HuH-7.5 (cell line): Measurements from ENCODE around the gene FGR.
"Not testable (repeated sequence)": the region's sequence is repeated elsewhere in the genome, so short reads cannot be mapped to it uniquely, and the experiment has no call there.

ENCODE experiments used
- DNase-seq: peaks from one replicate; pipeline ENCODE4 v3.0.0; 2011; ENCODE audit warnings: low spot score

The FGR gene

DNA sequence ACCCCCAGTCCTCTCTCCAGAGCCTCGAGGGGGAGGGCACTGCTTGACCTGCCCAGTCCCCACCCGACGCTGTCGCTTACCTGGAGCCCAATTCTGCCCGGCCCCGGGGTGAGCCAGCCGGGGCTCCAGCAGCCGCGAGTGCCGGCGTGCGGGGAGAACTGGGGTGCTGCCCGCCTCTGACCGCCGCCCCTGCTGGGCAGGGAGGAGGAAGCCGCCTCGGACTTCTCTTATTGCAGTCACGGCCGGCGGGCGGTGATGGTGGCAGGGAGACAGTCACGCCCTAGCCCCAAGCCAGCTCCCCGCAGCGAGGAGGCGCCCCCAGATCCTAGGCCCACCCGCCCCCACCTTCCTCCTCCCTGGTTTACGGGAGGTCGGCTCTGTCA, at the start of gene FGR:
Gene FGR (minus strand): TSS at position 201 of the 383 bp plus-strand sequence. CDS start 11,269 bp downstream, outside the sequence.
- DNase-seq: no peak

DNA sequence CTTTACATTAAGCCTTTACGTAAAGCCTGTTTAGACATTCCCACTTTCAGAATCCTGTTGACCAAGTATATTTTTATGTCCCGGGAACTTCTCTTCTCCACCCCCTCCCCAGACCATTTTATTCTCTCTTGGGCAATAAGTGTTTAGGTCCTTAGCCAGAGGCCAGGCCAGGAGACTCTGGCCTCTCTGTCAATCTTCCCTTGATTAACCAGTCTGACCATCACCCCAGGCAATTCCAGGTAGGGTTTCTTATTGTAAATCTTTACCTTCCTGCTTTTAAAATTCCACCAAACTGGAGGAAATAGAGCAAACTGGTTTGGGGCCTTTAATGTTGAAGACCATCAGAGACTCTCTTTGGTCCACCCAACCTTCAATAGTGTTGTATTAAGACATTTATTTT, 49.2 kb upstream of the FGR start:
- no peak for DNase-seq

DNA sequence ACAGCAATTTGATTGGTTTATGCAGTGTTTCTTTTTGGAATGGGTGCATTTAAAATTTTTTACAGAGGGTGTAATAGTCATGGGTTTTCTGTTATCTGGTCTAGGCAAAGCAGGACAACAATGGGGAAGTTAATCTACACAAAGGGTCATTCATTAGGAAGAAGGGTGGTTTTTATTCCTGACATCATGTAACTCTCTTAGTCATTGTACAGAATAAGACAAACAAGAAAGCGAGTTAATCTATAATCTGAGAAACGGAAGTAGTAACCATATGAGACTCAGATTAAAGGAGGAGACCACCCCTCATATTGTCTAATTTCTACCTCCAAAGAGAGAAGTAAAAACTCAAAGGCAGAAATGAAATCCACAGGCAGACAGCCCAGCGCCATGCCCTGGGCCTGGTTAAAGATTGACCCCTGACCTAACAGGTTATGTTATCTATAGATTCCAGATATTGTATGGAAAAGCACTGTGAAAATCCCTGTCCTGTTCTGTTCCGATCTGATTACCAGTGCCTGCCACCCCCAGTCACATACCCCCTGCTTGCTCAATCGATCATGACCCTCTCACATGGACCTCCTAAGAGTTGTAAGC, 47.5 kb upstream of the FGR start:
- no peak for DNase-seq

DNA sequence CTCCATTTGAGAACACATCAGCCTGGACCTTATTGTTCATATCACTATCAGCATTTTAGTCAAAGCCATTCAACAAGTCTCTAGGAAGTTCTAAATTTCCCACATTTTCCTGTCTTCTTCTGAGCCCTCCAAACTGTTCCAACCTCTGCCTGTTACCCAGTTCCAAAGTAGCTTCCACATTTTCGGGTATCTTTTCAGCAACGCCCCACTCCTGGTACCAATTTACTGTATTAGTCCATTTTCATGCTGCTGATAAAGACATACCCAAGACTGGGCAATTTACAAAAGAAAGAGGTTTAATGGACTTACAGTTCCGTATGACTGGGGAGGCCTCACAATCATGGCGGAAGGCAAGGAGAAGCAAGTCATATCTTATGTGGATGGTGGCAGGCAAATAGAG, 46.6 kb upstream of the FGR start:
- not testable (repeated sequence) for DNase-seq

DNA sequence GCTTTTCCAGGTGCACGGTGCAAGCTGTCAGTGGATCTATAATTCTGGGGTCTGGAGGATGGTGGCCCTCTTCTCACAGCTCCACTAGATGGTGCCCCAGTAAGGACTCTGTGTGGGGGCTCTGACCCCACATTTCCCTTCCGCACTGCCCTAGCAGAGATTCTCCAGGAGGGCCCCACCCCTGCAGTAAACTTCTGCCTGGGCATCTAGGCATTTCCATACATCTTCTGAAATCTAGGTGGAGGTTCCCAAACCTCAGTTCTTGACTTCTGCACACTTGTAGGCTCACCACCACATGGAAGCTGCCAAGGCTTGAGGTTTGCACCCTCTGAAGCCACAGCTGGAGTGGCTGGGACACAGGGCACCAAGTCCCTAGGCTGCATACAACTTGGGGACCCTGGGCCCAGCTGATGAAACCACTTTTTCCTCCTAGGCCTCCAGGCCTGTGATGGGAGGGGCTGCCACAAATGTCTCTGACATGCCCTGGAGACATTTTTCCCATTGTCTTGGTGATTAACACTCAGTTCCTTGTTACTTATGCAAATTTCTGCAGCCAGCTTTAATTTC, 45.3 kb upstream of the FGR start:
- DNase-seq: not testable (repeated sequence)

DNA sequence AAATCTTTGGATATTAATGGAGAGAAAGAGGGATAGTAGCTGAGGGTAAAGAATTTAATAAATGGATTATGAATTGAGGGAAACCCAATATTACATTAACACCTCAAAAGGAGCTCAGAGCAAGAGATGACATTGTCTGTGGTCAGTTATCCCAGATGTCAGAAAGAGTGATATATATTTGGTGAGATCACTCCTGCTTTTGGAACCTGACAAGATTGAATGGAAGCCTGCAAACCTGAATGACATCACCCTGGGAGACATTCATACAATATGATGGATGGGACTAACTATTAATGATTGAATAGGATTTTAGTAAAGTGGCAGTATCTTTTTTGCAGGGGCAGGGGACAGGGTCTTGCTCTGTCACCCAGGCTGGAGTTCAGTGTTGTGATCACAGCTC, 43.8 kb upstream of the FGR start:
- no peak for DNase-seq

DNA sequence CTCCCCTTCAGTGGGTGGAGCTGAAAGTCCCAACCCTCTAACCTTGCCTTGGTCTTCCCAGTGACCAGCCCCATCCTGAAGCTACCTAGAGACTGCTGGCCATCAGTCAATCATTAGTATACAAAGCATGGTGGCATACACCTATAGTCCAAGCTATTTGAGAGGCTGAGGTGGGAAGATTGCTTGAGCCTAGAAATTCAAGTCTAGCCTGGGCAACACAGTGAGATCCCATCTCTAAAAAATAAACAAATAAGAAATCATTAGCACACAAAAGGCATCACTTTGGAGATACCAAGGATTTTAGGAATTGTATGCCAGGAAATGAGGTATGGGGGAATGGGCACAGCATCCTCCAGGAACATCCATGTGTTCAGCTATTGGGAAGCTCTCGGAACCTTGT, 41.4 kb upstream of the FGR start:
- no peak for DNase-seq

DNA sequence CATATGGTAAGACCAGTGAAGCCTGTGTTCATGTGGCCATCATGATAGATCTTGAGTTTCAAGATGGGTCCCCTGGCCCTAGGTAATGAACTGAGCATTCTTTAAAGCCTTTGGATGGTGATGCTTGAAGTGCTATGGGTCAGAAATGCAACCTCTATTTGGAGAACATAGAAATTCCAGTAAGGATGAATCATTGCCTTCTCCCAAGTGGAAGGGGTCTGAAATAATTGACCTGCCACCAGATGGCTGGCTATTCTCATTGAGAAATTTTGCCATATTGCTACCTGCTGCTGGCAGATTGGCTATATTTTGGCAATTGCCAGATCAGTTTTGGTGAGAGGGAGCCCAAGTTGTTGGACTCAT, 37.7 kb upstream of the FGR start:
- no peak for DNase-seq

DNA sequence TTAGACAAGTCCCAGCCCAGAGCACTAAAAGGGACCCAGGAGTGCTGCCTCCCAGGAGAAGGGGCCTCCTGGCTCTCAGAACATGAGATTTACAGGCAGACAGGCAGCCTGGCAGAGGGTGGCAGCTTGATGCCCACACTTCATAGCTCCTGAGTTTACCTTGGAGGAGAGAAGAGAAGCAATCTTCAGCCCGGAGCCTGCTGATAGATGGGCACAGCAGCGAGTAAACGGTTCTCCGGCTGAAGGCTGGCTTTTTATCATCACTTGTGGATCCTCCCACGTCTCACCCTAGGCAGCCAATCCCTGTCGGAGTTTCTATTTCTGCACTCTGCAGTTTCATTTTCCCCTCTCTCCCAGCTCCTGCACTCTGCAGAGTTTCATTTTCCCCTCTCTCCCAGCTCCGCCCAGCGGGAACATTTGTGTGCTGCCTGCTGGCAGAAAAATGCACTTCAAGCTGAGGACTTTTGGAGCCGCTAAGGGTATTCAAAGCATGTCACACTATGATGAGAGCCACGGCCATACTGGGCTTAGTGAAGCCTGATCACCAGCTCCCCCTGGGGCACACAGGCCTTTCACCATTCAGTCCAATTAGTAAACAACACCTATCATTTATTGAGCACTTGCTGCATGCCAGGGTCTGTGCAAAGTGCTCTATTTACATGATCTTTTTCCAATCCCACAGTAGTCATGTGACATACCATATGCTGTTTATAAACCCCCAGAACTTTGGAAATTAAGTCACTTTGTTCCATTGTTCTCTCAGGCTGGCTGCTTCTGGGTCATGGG, 37.2 kb upstream of the FGR start, which contains the start of gene IFI6:
Gene IFI6 (minus strand): TSS at position 229 of the 786 bp plus-strand sequence. CDS start 2,878 bp downstream, outside the sequence.
- DNase-seq: peak; percentile 84

DNA sequence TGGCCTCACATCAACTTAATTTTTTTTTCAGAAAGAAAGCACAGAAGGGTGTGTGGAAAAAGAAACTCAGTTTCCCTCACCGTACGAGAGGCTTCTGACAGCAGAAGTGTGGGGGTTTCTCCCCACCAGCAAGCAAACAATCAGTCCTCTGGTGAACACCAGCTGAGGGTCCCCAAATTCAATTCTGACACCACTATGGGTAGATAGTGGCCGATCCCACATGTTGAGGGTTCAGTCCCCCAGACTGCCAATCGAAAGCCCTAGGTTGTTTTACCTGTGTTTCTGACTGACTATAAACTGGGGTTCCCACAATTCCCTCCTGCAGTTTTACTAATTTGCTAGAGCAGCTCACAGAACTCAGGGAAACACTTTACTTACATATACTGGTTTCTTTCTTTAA, 34.9 kb upstream of the FGR start:
- DNase-seq: no peak

DNA sequence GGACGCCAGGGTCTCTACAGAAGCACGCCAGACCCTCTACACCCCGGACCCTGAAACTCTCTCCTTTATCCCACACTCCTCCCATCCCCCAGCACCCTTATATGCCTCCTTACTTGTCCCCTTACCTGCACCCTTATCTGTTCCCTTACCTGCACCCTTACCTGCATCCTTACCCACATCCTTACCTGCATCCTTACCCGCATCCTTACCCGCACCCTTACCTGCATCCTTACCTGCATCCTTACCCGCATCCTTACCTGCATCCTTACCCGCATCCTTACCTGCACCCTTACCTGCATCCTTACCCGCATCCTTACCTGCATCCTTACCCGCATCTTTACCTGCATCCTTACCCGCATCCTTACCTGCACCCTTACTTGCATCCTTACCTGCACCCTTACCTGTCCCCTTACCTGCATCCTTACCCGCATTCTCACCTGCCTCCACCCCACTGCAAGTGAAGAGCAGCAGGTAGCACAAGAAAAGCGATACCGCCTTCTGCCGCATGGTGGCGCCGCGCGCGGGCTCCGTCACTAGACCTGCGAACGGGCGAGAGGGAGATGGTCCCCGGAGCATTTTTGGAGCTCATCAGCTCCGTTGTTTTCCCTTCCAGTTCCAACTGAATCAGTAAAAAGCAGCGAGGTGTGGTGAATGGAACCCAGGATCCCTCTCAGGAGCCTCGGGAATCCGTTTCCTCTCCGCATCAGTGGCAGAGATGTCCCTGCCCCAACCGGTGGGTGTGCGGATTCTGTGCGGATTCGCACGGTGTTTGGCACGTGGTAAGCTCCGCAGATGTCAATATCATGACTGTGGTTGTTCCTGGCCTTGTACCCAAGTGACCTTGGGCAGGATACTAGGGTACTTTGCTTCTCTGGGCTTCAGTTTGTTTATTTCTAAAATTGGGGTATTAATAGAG, 34.1 kb upstream of the FGR start:
- peak; percentile 85 for DNase-seq

DNA sequence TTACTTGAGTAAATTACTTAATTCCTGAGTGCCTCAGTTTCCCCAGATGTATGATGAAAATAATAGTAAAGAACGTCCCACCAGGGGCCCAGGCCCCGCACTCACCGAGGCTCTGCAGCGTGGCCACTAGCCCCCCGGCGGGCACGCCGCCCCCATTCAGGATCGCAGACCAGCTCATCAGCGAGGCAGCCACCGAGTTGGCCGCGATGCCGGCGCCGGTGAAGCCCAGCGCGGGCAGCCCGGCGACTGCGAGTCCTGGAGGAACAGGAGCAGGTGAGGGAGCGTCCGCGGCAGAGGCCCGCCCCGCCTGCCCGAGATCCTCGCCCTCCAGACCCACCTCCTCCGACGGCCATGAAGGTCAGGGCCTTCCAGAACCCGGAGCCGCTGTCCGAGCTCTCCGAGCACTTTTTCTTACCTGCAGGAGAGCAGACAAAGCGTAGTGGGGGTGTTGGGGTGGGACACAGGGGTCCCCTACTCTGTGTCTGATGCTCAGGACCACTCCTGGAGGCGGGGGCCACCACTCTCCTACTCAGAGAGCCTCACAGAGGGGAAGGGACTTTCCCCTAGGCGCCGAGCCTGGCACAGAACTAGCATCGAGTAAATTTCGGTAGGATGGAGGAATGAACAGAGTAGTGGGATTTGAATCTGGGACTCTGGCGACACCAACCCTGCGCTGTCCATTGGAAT, 33.3 kb upstream of the FGR start:
- no peak for DNase-seq

DNA sequence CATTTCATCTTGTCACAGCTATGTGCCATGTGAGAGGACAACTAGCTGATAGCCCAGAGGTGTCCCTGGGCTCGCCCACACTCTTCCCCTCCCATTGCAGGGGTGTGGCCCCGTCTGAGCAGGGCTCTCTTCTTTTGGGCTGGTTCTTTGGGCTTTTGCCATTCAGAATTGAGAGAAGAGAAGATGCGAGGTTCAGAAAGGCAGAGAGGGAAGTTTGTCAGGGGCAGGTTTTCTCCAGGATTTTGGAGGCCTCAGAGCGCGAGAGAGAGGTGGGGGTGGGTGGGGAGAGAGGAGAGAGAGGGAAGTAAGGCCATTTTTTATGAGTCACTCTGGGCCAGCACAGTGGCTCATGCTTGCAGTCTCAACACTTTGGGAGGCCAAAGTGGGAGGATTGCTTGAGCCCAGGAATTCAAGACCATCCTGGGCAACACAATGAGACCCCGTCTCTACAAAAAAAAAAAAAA, 31.8 kb upstream of the FGR start:
- no peak for DNase-seq

DNA sequence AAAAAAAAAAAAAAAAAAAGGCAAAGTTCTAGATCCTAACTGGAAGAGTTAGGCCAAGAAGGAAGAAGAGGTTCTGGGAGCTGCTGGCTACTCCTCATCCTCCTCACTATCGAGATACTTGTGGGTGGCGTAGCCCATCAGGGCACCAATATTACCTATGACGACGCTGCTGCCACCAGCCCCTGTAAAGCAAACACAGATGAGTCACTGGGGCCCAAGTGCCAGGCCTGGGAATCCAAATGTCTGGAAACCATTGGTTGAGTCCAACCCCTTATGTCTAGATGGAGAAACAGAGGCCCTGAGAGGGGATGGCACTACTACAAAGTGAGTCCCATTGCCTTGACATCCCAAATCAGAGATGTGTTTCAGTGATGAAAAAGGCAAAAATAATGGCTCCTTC, 31.3 kb upstream of the FGR start:
- no peak for DNase-seq

DNA sequence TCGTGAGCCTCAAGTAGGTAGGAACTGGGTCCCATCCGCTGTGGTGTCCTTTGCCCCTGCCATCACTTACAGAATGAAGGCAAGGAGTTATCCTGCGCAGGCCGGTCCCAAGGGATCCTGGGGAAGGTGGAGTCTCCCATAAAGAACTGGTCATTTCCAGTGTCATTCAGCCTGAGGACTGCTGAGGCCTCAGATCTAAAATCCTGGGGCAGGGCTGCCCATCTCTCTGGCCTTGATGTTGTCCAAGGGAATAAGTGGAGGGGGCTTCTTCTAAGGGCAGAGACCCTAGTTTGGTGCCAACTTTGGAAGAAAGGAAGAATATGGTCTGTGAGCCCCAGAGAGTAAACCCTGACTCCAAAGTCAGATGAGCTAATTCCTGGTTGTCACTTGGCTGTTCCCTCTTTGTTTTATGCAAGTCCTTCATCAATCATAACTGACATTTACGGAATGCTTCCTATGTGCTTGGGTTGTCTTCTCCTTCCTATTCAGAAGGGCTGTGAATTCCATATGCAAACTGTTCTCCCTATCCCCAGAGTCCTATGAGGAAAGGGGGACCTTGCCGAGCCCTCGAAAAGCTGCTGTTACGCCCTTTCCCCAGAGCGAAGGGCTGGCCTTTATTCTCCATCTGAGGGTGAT, 30.1 kb upstream of the FGR start:
- DNase-seq: no peak

DNA sequence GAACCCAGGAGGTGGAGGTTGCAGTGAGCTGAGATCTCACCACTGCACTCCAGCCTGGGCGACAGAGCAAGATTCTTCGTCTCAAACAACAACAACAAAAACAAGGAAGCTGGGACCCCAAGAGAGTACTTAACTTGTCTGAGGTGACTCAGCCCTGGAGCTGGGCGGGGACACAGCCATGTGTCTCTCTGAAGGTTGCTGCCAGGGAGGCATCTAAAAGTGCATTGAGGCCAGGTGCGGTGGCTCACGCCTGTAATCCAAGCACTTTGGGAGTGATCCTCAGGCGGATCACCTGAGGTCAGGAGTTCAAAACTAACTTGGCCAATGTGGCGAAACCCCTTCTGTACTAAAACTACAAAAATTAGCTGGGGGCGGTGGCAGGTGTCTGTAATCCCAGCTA, 29.3 kb upstream of the FGR start:
- no peak for DNase-seq

DNA sequence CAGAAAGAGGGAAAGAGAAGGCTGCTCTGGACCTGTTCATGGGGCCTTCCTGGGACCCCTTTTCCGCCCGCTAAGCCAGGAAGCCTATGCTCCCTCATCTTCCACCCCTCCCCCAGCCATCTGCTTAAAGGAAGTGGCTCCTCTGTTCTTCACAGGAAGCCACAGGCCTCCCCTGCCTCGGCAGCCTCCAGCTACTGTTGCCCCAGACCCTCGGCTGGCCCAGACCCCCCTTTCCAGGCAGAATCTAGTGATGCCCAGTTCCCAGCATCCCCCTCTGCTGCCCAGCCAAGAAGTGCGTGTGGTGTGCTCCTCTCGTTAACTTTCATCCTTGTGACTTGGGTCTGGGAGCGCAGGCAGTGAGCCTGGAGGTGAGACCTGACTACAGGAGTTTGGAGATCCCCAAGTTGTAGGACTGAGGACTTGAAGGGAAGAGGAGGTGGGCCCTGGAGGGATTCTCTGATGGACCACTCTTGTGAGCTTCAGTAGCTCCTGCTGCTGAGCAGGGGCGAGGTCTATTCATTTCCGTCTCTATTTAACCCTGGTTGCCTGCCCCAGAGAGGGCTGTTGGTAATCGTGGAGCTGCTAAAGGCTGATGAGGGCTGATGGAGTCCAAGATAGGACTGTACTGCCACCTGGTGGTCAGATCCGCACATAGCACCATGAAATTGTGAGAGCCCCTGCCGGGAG, 27.9 kb upstream of the FGR start:
- DNase-seq: peak; percentile 84

DNA sequence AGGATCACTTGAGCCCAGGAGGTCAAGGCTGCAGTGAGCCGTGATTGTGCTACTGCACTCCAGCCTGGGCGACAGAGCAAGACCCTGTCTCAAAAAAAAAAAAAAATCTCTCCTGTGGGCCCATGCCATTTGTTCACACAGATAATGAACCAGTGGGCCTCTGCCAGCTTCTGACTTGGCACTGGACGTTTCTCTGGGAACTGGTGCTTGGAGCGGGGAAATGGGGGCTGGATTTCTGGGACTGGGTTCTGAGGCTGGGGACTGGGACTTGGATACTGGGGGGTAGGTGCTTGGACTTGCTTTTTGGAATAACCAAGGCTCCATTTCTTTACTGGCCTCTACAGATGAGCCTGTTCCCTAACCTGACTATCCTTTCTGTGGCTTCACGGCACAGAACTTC, 27.3 kb upstream of the FGR start:
- DNase-seq: no peak

DNA sequence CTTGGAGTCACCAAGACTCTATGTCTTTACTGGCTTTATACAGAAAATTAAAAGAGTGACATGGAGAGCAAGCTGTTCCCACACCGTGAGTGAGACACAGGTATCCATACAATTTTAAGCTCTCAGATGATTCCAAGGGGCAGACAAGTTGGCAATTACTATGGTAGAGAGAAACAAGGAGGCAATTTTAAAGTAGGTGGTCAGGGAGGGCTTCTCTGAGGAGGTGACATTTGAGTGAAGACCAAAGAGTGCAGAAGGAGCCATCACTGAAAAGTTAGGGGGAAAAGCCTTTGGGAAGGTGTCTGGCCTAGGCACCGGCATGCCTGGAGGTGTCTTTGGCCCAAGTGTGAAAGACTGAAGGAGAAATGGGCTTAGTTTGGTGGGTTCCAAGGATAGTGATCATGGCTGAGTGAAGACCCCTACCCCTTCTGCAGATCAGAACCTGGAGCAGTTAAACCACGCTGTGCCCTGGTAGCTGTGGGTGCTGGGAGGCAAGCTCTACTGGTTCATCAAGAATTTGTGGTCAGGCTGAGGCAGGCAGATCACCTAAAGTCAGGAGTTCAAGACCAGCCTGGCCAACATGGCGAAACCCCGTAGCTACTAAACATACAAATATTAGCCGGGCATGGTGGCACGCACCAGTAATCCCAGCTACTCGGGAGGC, 26.6 kb upstream of the FGR start:
- DNase-seq: no peak

DNA sequence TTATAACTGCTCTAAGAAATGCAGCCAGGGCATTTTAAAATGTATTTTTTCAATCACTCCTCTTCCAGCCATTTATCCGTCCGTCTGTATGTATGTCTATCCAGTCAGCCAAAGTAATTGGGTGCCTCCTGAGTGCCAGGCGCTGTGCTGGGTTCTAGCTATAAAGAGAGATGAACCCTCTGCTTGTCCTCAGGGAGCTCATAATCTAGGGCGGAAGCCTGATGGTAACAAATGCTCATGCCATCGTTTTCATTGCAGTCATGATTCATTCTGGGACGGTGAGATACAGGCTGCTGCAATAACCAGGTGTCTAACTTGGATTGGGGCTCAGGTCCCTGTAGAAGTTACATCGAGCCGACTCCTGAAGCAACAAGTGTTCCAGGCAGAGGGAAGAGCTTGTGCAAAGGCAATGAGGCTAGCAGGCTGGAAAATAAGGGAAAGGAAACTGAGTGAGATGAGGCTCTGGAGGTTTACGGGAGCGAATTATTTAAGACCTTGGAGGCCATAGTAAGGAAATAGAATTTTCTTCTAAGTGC, 25.4 kb upstream of the FGR start:
- DNase-seq: no peak
